HG03066 (cell line): ENCODE data around the gene UBL4A.
A peak's percentile ranks its signal among the peaks of the same experiment; 100 is the strongest.

Experiments used
- ATAC-seq: cut with Tn5 transposase; IDR thresholded peaks from one replicate; pipeline ENCODE4 v1.9.1; 2021; ENCODE audit warnings: low read depth; ENCODE audit not compliant: unreplicated experiment

Gene UBL4A

DNA sequence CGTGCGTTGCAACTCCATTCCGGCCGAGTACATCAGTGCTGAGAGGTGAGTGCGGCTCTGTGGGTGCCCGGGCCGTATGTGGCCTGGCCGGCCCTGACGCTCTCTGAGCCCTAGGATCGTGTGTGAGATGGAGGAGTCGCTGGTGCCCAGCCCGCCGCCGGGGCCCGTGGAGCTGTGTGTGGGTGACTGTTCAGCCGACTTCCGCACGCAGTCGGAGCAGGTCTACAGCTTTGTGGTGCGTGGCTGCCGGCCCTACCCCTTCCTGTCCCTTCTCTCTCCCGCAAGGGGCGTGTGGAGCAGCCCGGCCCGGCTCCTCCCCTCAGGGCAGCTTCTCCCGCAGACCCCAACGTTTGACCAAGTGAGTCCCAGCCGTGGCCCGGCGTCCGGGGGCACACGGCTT, 20.4 kb downstream of the UBL4A start:
- no peak for ATAC-seq

DNA sequence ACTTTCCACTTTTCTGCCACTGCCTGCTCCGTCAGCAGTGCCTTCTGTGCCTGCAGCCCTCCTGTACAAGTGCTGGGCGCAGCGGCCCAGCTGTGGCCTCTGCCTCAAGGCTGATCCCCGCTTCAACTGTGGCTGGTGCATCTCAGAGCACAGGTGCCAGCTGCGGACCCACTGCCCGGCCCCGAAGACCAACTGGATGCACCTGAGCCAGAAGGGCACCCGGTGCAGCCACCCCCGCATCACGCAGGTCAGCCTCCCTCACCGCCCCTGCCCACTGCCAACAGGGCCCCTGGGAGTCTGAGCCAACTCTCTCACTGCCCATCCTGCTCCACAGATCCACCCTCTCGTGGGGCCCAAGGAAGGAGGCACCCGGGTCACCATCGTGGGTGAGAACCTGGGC, 20.8 kb downstream of the UBL4A start:
- ATAC-seq: no peak

DNA sequence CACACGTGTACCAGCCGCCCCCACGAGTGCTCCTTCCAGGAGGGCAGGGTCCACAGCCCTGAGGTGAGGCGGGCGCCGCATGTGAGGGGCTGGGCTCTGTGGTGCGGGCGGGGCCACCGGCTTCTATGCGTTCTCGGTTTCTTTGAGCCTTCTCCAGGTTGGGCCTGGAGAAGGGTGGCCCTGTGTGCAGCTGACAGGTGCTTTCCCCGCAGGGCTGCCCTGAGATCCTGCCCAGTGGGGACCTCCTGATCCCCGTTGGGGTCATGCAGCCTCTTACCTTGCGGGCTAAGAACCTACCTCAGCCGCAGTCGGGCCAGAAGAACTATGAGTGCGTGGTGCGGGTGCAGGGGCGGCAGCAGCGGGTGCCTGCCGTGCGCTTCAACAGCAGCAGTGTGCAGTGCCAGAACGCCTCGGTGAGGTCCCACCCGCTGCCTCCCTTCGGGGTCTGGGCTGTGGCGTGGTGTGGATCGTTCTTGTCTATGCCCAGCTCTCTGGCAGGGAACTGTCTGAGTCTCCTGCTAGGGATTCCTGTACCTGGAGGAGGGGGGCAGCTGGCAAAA, 21.5 kb downstream of the UBL4A start:
- ATAC-seq: no peak

DNA sequence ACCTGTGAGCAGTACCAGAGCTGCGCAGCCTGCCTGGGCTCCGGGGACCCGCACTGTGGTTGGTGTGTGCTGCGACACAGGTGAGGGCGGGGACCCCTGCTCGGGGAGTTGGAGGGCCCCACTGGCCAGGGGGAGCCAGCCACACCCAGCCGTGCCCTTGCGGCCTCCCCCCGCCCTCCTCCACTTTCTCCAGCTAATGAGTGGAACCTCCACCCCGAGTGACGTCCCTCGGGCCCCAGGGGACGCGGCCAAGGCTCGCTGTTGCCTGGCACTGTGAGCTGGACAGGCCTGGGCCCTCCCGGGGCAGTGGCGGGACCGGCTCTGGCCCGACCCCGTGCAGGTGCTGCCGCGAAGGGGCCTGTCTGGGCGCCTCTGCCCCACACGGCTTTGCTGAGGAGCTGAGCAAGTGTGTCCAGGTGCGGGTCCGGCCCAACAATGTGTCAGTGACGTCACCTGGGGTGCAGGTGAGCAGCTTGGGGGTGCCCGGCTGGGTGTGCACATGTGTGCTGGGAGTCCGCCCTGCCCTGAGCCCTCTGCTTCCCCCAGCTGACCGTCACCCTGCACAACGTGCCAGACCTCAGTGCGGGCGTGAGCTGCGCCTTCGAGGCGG, 22.7 kb downstream of the UBL4A start:
- no peak for ATAC-seq

DNA sequence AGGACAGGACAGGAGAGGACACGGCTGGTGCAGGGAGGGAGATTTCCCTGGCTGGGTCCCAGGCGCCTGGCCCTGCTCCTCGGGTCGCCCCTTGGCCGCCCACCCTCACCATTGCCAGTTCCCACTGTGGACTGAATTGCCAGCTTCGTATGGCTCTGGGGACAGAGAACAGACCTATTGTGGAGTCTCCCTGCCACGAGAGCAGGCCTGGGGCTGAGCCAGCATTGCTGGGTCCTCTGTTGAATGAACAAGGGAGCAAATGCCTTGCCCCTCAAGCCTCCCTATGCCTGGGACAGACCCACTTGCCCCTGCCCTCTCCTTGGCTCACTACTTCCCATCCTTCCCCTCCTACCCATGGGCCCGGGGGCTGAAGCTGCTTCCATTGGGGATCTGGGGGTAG, 24.0 kb downstream of the UBL4A start:
- ATAC-seq: no peak

DNA sequence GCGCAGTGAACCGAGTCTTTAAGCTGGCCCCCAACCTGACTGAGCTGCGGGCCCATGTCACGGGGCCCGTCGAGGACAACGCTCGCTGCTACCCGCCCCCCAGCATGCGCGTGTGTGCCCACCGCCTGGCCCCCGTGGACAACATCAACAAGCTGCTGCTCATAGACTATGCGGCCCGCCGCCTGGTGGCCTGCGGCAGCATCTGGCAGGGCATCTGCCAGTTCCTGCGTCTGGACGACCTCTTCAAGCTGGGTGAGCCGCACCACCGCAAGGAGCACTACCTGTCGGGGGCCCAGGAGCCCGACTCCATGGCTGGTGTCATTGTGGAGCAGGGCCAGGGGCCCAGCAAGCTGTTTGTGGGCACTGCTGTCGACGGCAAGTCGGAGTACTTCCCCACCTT, 26.1 kb downstream of the UBL4A start:
- ATAC-seq: no peak

DNA sequence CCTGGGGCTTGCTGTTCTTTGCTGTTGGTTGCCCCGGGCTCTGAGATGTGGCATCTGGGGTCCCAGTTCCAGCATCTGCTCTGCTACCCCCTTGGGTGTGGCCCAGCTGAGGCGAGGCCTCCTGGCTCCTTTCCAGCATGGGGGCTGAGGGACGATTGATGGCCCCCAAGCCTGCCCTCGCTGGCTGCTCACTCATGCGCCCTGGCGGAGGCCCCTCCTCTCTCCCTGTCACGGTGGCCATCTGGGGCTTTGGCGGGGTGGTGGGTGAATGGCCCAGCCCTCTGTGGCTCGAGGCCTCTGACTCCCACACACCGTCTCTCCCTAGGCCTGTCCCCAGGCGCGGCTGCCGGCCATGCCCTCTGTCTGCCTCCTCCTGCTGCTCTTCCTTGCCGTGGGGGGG, 26.6 kb downstream of the UBL4A start:
- no peak for ATAC-seq

DNA sequence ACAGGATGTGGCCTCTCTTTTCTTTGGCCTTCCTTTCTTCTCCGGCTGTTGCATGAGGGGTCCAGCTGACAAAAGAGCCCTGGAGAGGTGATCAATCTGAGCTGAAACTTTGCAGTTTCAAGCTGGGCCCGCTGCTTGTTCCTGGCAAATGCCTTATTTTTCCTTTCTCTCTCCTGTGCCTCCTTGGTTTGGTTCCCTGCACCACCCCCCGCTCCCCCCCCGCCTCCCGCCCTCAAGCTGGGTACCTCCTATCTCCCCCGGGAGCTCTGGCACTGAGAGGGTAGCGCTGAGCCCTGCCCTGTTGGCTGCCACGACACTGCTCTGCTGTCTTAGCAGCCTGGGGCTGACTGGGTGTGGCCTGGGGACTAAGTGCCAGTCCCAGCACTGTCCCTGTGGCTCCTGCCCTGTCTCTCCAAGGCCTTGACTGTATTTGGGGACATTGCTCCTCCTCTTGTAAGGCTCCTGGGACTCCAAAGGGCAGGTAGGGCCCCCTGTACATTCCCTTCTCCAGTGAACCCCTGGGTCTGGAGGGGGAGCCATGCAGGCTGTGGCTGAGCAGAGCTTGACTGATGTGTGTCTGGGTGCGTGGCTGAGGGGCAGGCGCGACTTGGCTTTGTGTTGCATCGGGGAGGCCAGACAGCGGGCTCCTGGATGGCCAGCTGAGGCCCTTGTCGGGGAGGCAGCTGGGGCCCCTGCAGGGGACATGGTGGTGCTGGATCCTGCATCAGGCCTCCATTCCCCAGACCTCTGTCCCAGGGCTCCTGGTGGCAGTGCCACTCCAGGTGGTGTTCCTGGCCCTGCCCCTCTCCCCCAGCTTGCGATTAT, 27.2 kb downstream of the UBL4A start:
- ATAC-seq: no peak

DNA sequence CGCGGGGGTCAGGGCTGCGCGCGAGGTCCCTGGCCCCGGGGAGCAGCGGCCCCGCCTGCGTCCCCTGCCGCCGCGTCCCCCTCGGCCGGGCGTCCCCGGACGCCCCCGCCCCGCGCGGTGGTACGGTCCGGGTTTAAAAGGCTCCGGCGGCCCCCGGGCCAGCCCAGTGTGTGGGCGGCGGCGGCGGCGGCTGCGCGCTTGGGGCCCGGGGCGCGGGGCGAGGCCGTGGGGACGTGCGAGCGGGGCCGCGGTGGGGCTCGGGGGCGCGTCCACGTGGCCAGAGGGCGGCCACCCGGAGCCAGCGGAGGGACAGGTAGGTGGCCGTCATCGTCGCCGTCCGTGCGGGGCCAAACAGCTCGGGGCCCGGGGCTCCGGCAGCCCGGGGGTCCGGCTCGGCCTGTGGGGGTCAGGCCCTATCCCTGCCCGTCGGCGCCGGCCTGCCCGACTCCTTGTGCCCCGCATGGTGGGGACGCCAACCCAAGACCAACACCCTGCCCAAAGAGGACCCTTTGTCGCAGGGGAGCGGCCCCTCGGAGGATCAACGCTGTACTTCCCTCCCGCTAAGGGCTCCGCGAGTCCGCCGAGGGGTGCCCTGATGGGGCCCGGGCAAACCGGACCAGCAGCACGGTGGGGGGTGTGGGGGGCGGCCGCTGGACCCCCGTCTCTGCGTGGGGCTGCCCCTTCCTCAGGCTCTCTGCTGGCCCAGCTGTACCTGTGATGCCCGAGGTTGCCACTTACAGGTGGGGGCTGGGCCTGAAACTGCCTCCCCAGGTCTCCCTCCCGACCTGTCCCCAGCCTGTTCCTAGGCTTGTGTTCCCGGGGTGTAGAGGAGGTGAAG, 28.1 kb downstream of the UBL4A start, which contains the start of gene PLXNA3:
Gene PLXNA3, plus strand, starts transcription at position 166 of the 838 bp plus-strand sequence. CDS start 1,903 bp downstream, outside the sequence.
- ATAC-seq: peak; percentile 57

DNA sequence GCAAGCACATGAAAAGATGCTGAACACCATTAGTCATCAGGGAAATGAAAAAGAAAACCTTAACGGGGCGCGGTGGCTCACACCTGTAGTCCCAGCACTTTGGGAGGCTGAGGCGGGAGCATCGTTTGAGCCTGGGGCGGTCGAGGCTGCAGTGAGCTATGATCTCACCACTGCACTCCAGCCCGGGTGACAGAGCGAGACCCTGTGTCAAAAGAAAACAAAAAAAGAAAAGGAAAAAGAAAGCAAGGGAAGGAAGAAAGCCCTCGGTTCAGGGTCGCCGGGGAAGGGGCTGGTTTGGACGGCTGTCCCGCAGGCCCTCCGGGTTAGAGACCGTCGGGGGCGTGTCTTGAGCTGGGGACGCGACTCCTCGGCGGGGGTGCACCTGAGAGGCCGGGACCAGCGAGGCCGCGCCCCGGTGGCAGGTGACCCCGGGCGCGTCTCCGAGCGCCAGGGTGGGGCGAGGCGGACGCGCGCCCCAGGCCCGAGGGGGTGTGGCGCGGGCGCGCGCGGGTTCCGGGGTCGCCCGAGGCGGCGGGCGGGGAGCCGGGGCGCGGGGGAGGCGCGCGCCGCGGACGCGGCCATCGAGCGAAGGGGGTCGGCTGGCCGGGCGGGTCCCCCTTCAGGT, 28.8 kb downstream of the UBL4A start:
- ATAC-seq: peak; percentile 61

DNA sequence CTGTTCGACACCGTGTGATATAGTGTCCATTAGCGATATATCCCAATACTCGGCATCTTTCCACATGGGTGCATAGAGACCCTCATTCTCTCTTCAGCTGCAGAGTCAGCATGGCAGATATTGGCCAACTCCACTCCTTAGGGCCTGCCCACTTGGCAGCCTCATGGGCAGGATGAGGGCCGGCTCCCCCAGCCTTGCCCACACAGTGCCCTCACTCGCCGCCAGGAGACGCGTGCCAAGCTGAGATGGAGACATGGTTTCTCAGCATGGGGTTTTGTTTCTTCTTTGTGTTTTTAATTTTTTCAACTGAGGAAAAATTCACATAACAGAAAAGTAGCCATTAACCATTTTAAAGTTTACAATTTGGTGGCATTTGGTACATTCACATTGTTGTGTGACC, 33.6 kb downstream of the UBL4A start:
- no peak for ATAC-seq

DNA sequence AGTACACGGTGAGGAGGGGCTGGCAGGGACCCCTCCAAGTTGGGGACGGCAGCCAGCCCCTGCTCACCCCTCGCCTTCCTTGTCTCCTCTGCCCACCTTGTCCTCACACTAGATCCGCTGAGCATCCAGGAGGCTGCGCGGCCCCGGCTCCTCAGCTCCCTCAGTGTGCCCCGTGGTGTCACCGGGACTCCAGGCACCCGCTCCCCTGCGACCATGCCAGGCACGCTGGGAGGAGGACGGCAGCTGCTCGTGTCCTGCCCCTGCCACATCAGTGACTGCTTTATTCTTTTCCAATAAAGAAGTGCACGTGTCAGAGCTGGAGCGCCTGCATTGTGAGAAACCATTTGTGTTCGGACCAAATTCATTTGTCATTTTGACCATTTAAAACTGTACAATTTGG, 36.1 kb downstream of the UBL4A start:
- no peak for ATAC-seq

DNA sequence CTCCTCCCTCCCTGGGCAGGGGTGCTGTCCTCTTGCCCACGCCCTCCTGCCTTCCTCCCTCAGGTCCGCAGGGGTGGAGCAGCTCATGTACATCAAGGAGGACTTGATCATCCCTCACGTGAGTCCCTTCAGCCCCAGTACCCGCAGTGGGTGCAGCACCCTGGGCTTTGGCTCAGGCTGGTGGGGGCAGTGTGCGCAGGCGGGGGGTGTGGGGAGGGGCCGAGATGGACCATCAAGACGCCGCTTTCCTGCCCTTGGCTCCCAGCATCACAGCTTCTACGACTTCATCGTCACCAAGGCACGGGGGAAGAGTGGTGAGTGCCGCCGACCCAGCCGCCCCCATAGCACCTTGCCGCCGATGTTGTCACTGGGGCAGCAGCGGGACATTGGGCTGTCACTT, 36.8 kb downstream of the UBL4A start:
- ATAC-seq: no peak

DNA sequence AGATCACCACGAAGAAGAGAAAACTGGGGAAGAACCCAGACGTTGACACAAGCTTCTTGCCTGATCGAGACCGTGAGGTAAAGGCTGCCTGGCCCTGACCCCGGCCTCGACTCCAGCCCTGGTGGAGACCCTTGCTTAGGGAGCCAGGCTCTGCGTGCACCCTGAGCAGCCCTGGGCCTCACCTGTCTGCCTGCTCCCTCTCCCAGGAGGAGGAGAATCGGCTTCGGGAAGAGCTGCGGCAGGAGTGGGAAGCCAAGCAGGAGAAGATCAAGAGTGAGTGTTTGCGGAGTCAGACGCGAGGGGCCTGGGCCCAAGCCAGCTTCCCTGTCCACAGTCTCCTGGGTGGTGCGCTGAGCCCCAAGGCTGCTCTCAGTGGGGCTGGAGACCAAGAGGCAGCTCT, 37.9 kb downstream of the UBL4A start:
- ATAC-seq: no peak

DNA sequence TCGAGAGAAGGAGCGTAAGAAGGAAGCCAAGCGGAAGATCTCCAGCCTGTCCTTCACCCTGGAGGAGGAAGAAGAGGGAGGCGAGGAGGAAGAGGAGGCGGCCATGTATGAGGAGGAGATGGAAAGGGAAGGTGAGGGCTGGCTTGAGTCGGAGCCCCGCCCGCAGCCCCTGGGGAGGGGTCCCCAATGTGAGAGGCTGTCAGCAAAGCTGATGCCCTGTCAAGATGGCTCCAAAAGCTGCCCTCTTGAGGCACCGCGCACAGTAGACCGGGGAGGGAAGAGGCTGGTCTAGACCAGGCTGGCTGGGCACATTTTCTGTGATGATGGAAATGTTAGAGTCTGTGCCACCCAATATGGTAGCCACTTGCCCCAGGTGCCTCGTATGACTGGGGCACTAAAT, 40.0 kb downstream of the UBL4A start:
- ATAC-seq: no peak

DNA sequence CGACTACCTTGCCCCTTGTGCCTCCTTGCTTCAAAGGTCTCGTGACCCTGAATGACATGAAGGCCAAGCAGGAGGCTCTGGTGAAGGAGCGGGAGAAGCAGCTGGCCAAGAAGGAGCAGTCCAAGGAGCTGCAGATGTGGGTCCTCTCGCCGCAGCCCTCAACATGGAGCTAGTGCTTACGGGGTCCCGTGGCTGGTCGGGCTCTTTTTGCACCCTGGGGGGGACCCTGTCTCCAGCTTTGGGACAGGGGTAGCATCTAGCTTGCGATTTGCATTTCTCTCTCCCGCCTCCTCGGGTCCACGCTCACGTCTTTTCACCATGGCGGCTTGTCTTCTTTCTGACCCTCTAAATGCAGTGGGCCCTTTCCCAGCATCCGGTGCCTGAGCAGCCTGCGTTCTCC, 40.6 kb downstream of the UBL4A start:
- no peak for ATAC-seq

DNA sequence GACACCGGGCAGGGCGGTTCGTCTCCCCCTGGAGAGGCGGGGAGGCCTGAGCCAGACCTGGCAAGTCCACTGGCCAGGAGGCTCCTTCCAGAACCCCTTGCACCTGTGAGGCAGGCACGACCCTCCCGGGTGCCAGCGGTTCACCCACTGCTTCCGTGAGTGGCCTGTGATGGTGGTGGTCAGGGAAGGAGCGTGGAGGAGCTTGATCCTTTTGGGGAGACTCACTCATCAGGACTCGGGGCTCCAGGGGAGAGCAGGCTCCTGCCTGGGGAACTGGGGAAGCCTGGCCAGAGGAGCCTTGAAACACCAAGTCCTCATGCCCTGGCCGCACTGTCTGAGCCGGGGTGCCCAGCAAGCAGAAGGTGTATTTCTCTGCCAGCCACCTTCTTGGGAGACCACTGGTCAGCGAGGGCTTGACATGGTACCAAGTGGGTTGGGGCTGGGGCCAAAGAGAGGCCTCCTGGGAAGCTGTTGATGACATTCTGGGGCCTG, 41.6 kb downstream of the UBL4A start:
- no peak for ATAC-seq

DNA sequence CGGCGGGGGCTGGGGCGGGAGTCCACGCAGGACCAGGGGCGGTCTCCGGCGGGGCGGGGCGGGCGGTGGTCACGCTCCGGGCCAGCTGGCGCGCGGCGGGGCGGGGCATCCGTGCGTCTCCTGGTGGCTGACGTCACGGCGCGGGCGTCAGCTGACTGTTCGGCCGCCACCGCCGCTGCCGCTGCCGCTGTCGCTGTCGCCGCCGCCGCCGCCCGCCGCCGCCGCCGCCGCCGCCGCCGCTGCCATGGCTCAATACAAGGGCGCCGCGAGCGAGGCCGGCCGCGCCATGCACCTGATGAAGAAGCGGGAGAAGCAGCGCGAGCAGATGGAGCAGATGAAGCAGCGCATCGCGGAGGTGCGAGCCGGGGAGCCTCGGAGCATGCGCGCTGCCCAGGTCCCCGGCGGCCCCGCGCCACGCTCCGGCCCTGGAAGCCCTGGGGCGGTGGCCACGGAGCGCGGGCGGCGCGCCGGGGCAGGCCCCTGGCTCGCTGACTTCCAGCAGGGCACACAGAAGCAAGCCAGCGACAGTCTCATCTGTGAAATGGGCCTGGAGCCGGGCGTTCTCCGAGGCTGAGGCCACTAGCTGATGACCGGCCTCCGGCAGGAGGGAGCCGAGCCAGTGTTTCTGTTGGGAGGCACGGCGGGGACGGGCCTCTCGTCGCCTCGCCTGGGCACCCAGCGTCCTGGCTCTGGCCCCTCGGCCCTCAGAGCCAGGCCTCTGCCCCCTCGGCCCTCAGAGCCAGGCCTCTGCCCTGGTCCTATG, 42.2 kb downstream of the UBL4A start, which contains the start of gene FAM50A:
Gene FAM50A, plus strand, starts transcription at position 150 of the 763 bp plus-strand sequence. Its CDS starts 95 bp downstream, at position 245.
- peak; percentile 83 for ATAC-seq

DNA sequence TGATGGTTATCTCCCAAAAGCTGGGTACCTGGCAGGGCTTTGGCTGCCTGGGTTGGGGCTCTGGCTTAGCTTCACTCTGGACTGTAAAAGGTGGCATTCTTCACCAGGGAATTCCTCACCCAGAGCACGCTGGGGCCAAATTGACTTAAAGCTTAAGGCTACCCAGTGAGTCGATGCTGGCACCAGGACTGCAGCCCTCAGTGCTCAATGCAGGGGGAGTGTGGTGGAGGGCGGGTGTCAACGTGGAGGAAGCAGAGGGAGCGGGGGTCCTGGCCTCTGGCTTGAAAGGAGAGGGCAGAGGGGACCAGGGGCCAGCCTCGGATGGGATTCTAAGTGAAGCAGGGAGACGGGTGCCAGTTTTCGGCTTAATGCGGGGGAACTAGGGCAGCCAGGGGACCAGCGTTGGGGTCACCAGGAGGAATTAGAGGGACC, 42.9 kb downstream of the UBL4A start:
- no peak for ATAC-seq
